ENCODE data around the gene TRIM25.

The TRIM25 gene

DNA sequence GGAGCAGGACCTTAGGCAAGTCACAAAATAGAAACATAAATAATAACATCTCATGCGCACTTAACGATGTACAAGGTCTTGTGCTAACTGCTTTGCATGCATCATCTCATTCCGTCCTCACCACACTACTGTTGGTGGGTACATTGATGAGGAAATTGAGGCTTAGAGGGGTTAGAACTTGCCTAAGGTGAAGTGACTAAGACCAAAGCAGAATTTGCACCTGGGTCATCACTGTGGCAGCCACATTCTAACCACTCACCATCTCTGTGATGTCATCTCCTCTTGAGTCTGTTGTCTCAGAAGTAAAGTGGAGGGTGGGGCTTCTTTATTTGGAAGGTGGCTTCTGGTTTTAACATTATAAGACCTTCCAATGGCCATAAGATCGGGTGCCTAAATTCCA is 20.4 kb upstream of the TRIM25 start:
- DNase-seq (ENCODE audit: low read depth): no peak
- TF ChIP-seq, protein P1, sequence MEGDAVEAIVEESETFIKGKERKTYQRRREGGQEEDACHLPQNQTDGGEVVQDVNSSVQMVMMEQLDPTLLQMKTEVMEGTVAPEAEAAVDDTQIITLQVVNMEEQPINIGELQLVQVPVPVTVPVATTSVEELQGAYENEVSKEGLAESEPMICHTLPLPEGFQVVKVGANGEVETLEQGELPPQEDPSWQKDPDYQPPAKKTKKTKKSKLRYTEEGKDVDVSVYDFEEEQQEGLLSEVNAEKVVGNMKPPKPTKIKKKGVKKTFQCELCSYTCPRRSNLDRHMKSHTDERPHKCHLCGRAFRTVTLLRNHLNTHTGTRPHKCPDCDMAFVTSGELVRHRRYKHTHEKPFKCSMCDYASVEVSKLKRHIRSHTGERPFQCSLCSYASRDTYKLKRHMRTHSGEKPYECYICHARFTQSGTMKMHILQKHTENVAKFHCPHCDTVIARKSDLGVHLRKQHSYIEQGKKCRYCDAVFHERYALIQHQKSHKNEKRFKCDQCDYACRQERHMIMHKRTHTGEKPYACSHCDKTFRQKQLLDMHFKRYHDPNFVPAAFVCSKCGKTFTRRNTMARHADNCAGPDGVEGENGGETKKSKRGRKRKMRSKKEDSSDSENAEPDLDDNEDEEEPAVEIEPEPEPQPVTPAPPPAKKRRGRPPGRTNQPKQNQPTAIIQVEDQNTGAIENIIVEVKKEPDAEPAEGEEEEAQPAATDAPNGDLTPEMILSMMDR (conservative IDR thresholded peaks at IDR 0.05; ENCODE audit: low read depth, low read length): no peak
- H3K4me3 ChIP-seq (ENCODE audit: low read depth, low read length): no peak overlapping the region

DNA sequence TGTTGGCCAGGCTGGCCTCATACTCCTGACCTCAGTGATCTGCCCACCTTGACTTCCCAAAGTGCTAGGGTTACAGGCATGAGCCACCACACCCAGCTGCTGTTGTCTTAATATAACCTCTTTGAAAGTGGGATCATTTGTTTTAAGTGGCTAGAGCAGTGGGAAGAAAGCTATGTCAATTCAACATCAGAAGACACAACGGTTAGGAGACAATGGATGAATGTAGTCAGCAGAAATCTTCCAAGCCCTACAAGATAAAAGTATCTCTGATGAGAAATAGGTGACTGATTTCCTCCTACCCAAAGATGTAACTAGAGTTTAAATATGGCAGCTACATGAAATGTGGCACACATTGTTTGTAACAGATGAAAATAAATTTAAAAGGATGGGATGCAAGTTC is 20.0 kb upstream of the TRIM25 start:
- DNase-seq (ENCODE audit: low read depth): no peak
- H3K4me3 ChIP-seq (ENCODE audit: low read depth, low read length): no peak overlapping the region
- TF ChIP-seq, protein P1 (conservative IDR thresholded peaks at IDR 0.05; ENCODE audit: low read depth, low read length): no peak

DNA sequence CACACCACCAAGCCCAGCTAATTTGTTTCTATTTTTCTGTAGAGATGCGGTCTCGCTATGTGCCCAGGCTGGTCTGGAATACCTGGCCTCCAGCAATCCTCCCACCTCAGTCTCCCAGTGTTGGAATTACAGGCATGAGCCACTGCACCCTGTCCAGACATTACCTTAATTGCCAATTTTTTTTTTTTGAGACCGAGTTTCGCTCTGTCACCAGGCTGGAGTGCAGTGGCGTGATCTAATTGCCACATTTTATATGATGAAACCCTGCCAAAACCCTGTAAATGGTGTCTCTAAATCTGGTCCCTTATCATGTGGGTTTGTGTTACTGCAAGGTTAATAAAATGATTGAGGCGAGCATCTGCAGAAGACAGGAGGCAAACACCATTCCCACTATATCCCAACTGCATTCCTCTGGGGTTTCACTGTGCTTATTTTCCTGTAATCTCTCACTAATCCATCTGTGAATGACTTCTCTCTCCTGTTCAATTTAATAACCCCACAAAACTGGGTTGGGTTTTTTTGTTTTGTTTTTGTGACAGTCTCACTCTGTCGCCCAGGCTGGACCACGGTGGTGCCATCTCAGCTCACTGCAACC is 19.4 kb upstream of the TRIM25 start:
- no peak for DNase-seq (ENCODE audit: low read depth)
- TF ChIP-seq, protein P1 (conservative IDR thresholded peaks at IDR 0.05; ENCODE audit: low read depth, low read length): no peak
- H3K4me3 ChIP-seq (ENCODE audit: low read depth, low read length): no peak overlapping the region

DNA sequence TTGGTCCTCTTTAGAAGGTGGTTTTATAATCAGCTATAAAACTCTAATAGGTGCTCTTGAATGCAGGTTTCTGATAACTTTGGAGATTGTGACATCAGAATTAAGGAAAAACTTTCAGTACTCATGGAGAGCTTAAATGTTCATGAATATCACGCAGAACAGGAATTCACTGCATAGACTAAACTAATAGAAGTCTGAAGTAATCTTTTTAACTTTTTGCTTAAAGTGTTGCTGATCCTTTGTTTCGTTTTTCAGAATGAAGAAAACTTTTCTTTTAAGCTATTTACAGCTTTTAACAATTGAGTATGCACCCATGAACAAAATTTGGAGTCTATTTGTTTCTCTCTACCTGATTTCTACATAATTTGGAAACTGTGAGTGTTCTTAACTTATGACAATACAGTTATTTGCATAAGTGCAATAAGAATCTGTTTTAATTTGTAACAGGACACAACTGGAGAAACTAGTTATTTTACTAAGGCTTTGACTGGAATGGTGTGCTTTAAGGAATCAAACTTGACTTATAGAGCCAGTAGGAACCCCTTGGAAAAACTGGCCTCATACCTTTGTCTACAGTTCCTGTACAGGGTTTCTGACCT is 17.0 kb upstream of the TRIM25 start:
- H3K4me3 ChIP-seq (ENCODE audit: low read depth, low read length): no peak overlapping the region
- DNase-seq (ENCODE audit: low read depth): no peak
- TF ChIP-seq, protein P1 (conservative IDR thresholded peaks at IDR 0.05; ENCODE audit: low read depth, low read length): no peak

DNA sequence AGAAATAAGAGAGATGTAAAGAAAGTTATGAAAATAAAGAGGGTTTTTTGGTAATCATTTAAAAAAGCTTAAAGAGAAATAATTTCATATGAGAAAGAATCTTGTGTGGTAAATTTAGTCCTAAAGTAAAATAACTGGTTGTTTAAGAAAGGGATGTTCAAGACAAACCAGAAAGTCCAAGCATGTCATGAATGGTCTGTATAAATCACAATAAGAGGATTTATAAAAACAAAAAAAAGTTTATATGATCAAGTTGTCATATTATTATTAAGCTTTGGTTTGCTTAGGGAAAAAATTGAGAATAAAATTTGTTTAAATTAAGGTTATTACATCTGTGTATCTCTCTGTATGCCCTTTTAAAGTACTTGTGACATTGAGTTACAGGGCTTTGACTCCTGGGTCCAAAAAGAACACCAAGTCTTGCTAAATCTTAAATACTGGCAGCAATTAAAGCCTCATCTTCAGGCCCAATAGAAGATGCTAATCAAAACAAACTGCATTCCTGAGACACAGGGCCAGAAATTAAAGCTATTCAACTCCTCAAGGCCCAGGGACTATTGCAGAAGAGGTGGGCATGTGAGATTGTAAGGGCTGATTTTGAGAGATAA is 15.6 kb upstream of the TRIM25 start:
- no peak for DNase-seq (ENCODE audit: low read depth)
- TF ChIP-seq, protein P1 (conservative IDR thresholded peaks at IDR 0.05; ENCODE audit: low read depth, low read length): no peak

DNA sequence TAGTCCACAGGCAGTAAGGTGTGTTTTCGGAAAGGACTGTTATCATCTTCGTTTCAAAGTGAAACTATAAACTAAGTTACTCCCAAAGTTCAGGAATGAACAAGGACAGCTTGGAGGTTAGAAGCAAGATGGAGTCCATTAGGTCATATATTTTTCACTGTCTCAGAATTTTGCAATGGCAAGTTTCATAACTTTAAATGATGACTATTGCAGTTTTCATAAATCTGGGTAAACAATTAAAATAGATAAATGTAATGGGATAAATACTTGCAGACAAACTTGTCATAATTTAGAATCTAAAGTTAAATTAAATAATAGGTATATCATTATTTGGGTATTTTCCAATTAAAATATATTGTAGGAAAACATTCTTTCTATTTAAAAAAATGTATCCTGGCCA is 14.7 kb upstream of the TRIM25 start:
- no peak for DNase-seq (ENCODE audit: low read depth)
- TF ChIP-seq, protein P1 (conservative IDR thresholded peaks at IDR 0.05; ENCODE audit: low read depth, low read length): no peak
- H3K4me3 ChIP-seq (ENCODE audit: low read depth, low read length): no peak overlapping the region

More for the DNA sequence above, 15.6 kb upstream of the TRIM25 start:
- H3K4me3 ChIP-seq (ENCODE audit: low read depth, low read length): no peak overlapping the region

DNA sequence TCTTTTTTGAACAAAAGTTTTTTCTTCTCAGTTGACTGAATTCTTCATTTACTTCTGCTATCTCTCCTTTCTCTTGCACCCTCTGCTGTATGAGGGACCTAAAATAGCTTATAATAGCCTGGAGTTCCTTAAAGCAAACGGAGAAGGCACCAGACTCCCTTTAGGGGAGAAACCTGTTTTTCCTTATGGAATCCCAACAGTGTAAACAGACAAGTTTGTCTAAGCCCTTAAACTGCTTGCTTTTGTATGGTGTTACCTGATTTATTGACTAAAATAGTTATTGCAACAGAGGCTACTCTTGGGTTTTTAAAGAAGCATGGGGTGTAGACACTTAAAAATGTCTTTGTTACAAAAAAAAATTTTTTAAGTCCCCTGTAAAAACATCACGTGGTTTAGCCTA is 12.9 kb upstream of the TRIM25 start:
- TF ChIP-seq, protein P1 (conservative IDR thresholded peaks at IDR 0.05; ENCODE audit: low read depth, low read length): no peak
- no peak for DNase-seq (ENCODE audit: low read depth)
- H3K4me3 ChIP-seq (ENCODE audit: low read depth, low read length): no peak overlapping the region

Data from choroid plexus epithelial cell (primary cell).